ENCODE data around the gene TMEM201. TPM values are rescaled to one million over a fixed set of nuclear protein-coding genes. Genes with fewer than 3 reads are reported as not detected.

TMEM201 gene
- total and polyA plus RNA-seq, 9 donors: 1.6 to 20.8 (median 15.6) TPM

GRCh38 chr1:9590201-9590600 is 1.5 kb downstream of the TMEM201 start:
- intact Hi-C loops (cut with DNase I): no loop called here

GRCh38 chr1:9590945-9591668 is 2.4 kb downstream of the TMEM201 start:
- peak in 1 of 5 donors; percentile 36 for DNase-seq
- no peak overlapping the region for H3K27ac ChIP-seq

More at GRCh38 chr1:9590201-9590600, 1.5 kb downstream of the TMEM201 start:
- peaks cover 12% of the 10 kb centered on the region for H3K4me1 ChIP-seq (ENCODE audit: insufficient read depth)
- TF ChIP-seq POLR2A (IDR thresholded peaks at IDR 0.05) (no peak), CTCF (IDR thresholded peaks at IDR 0.05) (no peak), EP300 (IDR thresholded peaks at IDR 0.05) (no peak)
- no peaks in the 10 kb centered on the region for H3K9me3 ChIP-seq
- H3K27ac ChIP-seq: no peak overlapping the region
- 66 to 74% (median 66%) methylated on average over 6 to 7 of the region's 7 CpGs for WGBS, 3 donors
- DNase-seq: peak in 1 of 5 donors; percentile 30
- H3K27me3 ChIP-seq: no peaks in the 10 kb centered on the region
- no peak overlapping the region for H3K4me3 ChIP-seq
- H3K36me3 ChIP-seq: no peaks in the 10 kb centered on the region

GRCh38 chr1:9591669-9592509 is 3.2 kb downstream of the TMEM201 start:
- WGBS, 3 donors: 82 to 85% (median 85%) methylated on average over 22 of the region's 22 CpGs
- no peak overlapping the region for H3K27ac ChIP-seq

More at GRCh38 chr1:9590945-9591668, 2.4 kb downstream of the TMEM201 start:
- Histone ChIP-seq H3K4me3 (no peak overlapping the region), H3K27me3 (no peaks in the 10 kb centered on the region), H3K9me3 (no peaks in the 10 kb centered on the region), H3K4me1 (ENCODE audit: insufficient read depth) (peaks cover 12% of the 10 kb centered on the region), H3K36me3 (no peaks in the 10 kb centered on the region)
- 86 to 91% (median 86%) methylated on average over 19 of the region's 19 CpGs for WGBS, 3 donors
- TF ChIP-seq POLR2A (IDR thresholded peaks at IDR 0.05) (no peak), EP300 (IDR thresholded peaks at IDR 0.05) (no peak), CTCF (IDR thresholded peaks at IDR 0.05) (no peak)
- intact Hi-C loops (cut with DNase I): no loop called here

GRCh38 chr1:9592510-9593075 is 3.9 kb downstream of the TMEM201 start:
- H3K9me3 ChIP-seq: no peaks in the 10 kb centered on the region
- H3K36me3 ChIP-seq: no peaks in the 10 kb centered on the region
- H3K27me3 ChIP-seq: no peaks in the 10 kb centered on the region
- TF ChIP-seq CTCF (IDR thresholded peaks at IDR 0.05) (no peak), EP300 (IDR thresholded peaks at IDR 0.05) (no peak), POLR2A (IDR thresholded peaks at IDR 0.05) (no peak)
- peaks cover 12% of the 10 kb centered on the region for H3K4me1 ChIP-seq (ENCODE audit: insufficient read depth)
- 86 to 87% (median 87%) methylated on average over 16 of the region's 16 CpGs for WGBS, 3 donors
- intact Hi-C loops (cut with DNase I): no loop called here
- peak in 1 of 5 donors; percentile 30 for DNase-seq
- H3K4me3 ChIP-seq: no peak overlapping the region
- no peak overlapping the region for H3K27ac ChIP-seq

More at GRCh38 chr1:9591669-9592509, 3.2 kb downstream of the TMEM201 start:
- DNase-seq: peak in 1 of 5 donors; percentile 35
- TF ChIP-seq EP300 (IDR thresholded peaks at IDR 0.05): no peak
- H3K4me1 ChIP-seq (ENCODE audit: insufficient read depth): peaks cover 12% of the 10 kb centered on the region
- H3K27me3 ChIP-seq: no peaks in the 10 kb centered on the region
- H3K36me3 ChIP-seq: no peaks in the 10 kb centered on the region
- intact Hi-C loops (cut with DNase I): no loop called here
- H3K9me3 ChIP-seq: no peaks in the 10 kb centered on the region
- no peak overlapping the region for H3K4me3 ChIP-seq

Measured in ovary (tissue), 9 donors.